ENCODE results near the gene TAF11L3. TPM values are rescaled to one million over a fixed set of nuclear protein-coding genes. Genes with fewer than 3 reads are reported as not detected.

Gene TAF11L3
- total RNA-seq, 1 donor from 2014 or later, result not detected

Other genes with a start within 250 kb of the TAF11L3 start
- not detected in 2 replicates for gene TAF11L2, start 20.1 kb upstream of the TAF11L3 start, total RNA-seq
- not detected in 2 replicates for gene TAF11L4, start 3.4 kb downstream of the TAF11L3 start, total RNA-seq
- not detected in 2 replicates for gene TAF11L5, start 6.9 kb downstream of the TAF11L3 start, total RNA-seq
- gene TAF11L6, start 10.3 kb downstream of the TAF11L3 start, total RNA-seq, result not detected in 2 replicates
- gene TAF11L7, start 67.4 kb downstream of the TAF11L3 start, total RNA-seq, result not detected in 2 replicates
- not detected in 2 replicates for gene TAF11L8, start 72.6 kb downstream of the TAF11L3 start, total RNA-seq
- not detected in 2 replicates for gene TAF11L9, start 76.0 kb downstream of the TAF11L3 start, total RNA-seq
- gene TAF11L10, start 79.5 kb downstream of the TAF11L3 start, total RNA-seq, result not detected in 2 replicates
- not detected in 2 replicates for gene TAF11L11, start 85.8 kb downstream of the TAF11L3 start, total RNA-seq
- not detected in 2 replicates for gene TAF11L12, start 92.0 kb downstream of the TAF11L3 start, total RNA-seq
- not detected in 2 replicates for gene TAF11L13, start 113.7 kb downstream of the TAF11L3 start, total RNA-seq
- gene TAF11L14, start 116.1 kb downstream of the TAF11L3 start, total RNA-seq, result not detected in 2 replicates

Data from pulmonary artery endothelial cell (primary cell).